Stimulated activated CD4-positive, alpha-beta T cell treated with anti-CD3 and anti-CD28 coated beads, TNF-alpha, amount 100 ng/mL, for 24 hours (primary cell): ENCODE measurements around the gene MYBPC2.

Experiments
- DNase-seq, 3 experiments: peaks; one replicate each; pipeline ENCODE4 v3.0.0-alpha.2; 2020; ENCODE audit warnings: low read depth in 3 of 3

The MYBPC2 gene

GRCh38 chr19:50409347-50409746, 23.3 kb upstream of the MYBPC2 start:
- no peak for DNase-seq

GRCh38 chr19:50410109-50410508, 22.6 kb upstream of the MYBPC2 start:
- no peak for DNase-seq

GRCh38 chr19:50412419-50412818, 20.3 kb upstream of the MYBPC2 start:
- no peak for DNase-seq

GRCh38 chr19:50413096-50413495, 19.6 kb upstream of the MYBPC2 start:
- no peak for DNase-seq

- DNase-seq = no peak
Measured at GRCh38 chr19:50413531-50413930, 19.2 kb upstream of the MYBPC2 start.

GRCh38 chr19:50414864-50415660, 17.6 kb upstream of the MYBPC2 start:
- peak; percentile 53 to 81 (median 55) for DNase-seq

- no peak for DNase-seq
Measured at GRCh38 chr19:50415661-50416033, 17.0 kb upstream of the MYBPC2 start.

GRCh38 chr19:50416034-50416977, 16.4 kb upstream of the MYBPC2 start:
- DNase-seq = no peak

- no peak for DNase-seq
Measured at GRCh38 chr19:50417111-50418081, 15.3 kb upstream of the MYBPC2 start.

- DNase-seq = no peak
Measured at GRCh38 chr19:50418176-50419021, 14.3 kb upstream of the MYBPC2 start, which contains the start of gene SPIB. Gene SPIB (plus strand): TSS chr19:50418938. CDS start chr19:50418963, 25 bp downstream.

- DNase-seq = no peak
Measured at GRCh38 chr19:50419022-50419579, 13.6 kb upstream of the MYBPC2 start.

- no peak for DNase-seq
Measured at GRCh38 chr19:50419580-50420035, 13.1 kb upstream of the MYBPC2 start.

- no peak for DNase-seq
Measured at GRCh38 chr19:50420127-50420526, 12.6 kb upstream of the MYBPC2 start.

GRCh38 chr19:50420808-50421207, 11.9 kb upstream of the MYBPC2 start:
- DNase-seq = no peak

GRCh38 chr19:50422397-50423278, 10.1 kb upstream of the MYBPC2 start:
- no peak for DNase-seq

- no peak for DNase-seq
Measured at GRCh38 chr19:50423279-50424113, 9.2 kb upstream of the MYBPC2 start.

GRCh38 chr19:50425581-50425980, 7.1 kb upstream of the MYBPC2 start:
- no peak for DNase-seq

- DNase-seq = no peak
Measured at GRCh38 chr19:50427318-50427925, 5.3 kb upstream of the MYBPC2 start.
